Sigmoid colon (tissue), 4 donors: ENCODE data around the gene DPYSL4.

Experiments
- EP300 ChIP-seq, 4 donors: sonication (generic); formaldehyde crosslinking; IDR thresholded peaks; one replicate each; pipeline ENCODE4 v1.6.1; 2017; ENCODE audit warnings: antibody characterized with exemption in 4 of 4
- POLR2A ChIP-seq, 2 donors: fragments of 450-650 bp; IDR thresholded peaks; one replicate each; pipeline ENCODE4 v1.6.1; 2016; ENCODE audit warnings: antibody characterized with exemption in 2 of 2, mild to moderate bottlenecking in 2 of 2, moderate library complexity in 2 of 2
- POLR2AphosphoS5 ChIP-seq, 4 donors: sonication (generic); formaldehyde crosslinking; IDR thresholded peaks; one replicate each; pipeline ENCODE4 v1.6.1; 2017; ENCODE audit warnings: antibody characterized with exemption in 4 of 4
- TF ChIP-seq, protein P1 (sequence below), 4 experiments: fragments of 450-650 bp in 3 of 4; fragments of 200-600 bp in 1 of 4; IDR thresholded peaks; one replicate each; pipeline ENCODE4 v1.5.1; 2016 to 2019; ENCODE audit warnings: antibody characterized with exemption in 4 of 4, mild to moderate bottlenecking in 3 of 4, moderate library complexity in 2 of 4

DNA sequence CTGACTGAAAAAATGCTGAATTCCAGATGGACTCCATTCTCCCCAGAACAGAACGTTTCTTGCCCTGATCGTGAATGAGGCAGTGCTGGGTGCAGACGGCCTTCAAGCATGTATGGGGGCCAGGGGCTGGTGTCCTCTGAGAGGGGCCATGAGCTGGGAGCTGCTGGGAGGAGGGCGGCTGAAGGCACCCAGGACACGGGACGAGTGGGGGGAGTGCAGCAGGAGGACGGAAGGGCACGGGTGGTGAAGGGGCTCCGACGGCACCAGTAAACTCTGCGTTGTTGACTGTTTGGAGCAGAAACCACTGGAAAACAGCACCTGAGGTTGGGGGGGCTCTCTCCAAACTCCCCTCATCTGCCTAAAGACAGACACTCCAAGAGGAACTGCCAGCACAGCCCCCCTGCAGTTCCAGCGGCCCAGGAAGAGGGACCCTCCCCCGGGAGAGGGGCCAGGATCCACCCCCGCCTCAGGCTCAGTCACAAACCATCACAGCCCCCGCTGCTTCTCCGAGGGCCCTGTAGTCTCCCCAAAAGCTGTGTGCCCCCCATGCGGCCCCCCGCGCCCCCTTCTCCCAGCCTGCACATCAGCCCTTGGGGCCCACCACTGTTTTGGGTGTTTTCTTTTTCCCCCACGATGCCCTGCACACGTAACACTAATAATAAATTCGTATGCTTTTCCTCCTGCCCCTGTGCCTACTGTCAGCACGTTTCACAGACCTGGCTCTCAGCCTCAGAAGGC is 55.5 kb downstream of the DPYSL4 start:
- TF ChIP-seq, protein P1, sequence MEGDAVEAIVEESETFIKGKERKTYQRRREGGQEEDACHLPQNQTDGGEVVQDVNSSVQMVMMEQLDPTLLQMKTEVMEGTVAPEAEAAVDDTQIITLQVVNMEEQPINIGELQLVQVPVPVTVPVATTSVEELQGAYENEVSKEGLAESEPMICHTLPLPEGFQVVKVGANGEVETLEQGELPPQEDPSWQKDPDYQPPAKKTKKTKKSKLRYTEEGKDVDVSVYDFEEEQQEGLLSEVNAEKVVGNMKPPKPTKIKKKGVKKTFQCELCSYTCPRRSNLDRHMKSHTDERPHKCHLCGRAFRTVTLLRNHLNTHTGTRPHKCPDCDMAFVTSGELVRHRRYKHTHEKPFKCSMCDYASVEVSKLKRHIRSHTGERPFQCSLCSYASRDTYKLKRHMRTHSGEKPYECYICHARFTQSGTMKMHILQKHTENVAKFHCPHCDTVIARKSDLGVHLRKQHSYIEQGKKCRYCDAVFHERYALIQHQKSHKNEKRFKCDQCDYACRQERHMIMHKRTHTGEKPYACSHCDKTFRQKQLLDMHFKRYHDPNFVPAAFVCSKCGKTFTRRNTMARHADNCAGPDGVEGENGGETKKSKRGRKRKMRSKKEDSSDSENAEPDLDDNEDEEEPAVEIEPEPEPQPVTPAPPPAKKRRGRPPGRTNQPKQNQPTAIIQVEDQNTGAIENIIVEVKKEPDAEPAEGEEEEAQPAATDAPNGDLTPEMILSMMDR (IDR thresholded peaks at IDR 0.05) = no peak
- TF ChIP-seq POLR2AphosphoS5 (IDR thresholded peaks at IDR 0.05) (no peak), POLR2A (IDR thresholded peaks at IDR 0.05) (no peak), EP300 (IDR thresholded peaks at IDR 0.05) (no peak)
